Measurements from ENCODE around the gene TMEM119.

GRCh38 chr12:108564724-108565123 lies 33.2 kb downstream of the TMEM119 start:
- TF ChIP-seq CTCF (IDR thresholded peaks at IDR 0.05) (no peak), POLR2A (IDR thresholded peaks at IDR 0.05) (no peak)
